NOMO-1 treated with dmso at 0.1 percent for 144 hours (cell line): ENCODE data around the gene EYA3.
A peak's percentile ranks its signal among the peaks of the same experiment; 100 is the strongest.

Source experiments
- DNase-seq: peaks from one replicate; lab custom pipeline; 2025; ENCODE audit not compliant: unreplicated experiment; lab: John Stamatoyannopoulos, UW

EYA3 gene

GRCh38 chr1:27941671-27942540, 146.5 kb downstream of the EYA3 start:
- no peak for DNase-seq

DNA sequence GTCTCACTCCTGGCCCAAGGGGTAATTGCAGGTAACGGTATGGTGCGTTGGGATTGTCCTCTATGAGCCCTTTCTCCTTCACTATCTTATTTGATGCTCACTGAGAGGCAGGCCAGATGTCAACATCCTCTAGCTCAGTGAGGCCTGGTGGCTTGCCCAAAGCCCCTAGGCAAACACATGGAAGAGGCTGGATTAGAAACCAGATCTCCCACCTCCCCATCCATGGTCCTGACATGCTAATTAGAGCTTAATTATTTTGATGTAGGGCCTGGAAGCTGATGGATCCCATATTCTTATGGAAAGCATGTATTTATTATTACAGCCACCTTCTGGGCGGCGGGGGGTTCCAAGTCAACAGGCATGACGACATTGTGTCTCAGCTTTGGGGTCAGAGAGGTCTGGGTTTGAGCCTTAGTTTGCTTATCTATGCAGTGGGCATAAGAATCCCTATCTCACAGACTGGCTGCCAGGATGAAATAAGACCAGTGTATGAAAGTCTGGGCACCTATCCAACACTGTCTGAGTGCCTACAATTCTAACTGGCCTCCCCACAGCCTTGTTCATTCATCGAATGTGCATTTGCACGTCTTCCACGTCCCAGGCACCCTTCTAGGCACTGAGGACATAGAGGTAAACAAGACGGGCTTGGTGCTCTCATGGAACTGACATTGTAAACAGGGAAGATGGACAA, 147.4 kb downstream of the EYA3 start:
- no peak for DNase-seq

DNA sequence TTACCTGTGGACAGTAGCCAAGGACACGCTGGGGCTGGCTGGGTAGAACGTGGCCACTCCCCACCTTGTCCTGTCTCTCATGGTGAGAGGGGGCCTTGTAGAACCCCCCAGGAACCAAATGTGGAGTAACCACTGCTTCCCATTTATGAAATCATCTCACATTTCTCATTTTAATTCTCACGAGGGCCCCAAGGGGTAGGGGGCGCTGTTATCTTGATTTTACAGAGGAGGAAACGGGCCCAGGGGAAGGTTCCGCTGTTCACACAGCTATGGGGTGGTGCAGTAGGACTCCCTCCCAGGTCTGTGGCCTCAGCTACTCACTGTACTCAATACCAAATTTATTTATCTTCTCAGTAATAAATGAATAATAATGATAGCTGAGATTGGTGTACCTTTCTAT, 148.1 kb downstream of the EYA3 start:
- peak; percentile 10 for DNase-seq

DNA sequence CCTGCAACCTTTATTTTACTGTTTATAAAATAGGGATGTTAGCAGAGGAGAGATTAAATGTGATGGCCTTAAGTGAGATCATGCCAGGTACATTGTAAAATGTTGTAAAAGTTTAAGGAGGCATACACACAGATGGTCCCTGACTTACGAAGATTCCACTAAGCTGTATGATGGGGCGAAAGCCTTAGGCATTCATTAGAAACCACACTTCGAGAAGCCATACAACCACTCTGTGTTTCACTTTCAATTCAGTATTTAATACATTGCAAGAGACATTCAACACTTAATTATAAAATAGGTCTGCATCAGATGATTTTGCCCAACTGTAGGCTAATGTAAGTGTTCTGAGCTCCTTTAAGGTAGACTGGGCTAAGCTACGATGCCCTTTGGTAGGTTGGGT, 149.9 kb downstream of the EYA3 start:
- no peak for DNase-seq

GRCh38 chr1:27937524-27937836, 150.9 kb downstream of the EYA3 start:
- no peak for DNase-seq

- DNase-seq = no peak
These were observed 152.0 kb downstream of the EYA3 start for GRCh38 chr1:27936370-27936769.

- no peak for DNase-seq
These were observed 152.7 kb downstream of the EYA3 start for GRCh38 chr1:27935721-27936120.

GRCh38 chr1:27934818-27935549, 153.4 kb downstream of the EYA3 start, which contains the start of gene SMPDL3B:
Gene SMPDL3B (plus strand): TSS chr1:27935000. CDS start chr1:27935184, 184 bp downstream.
- no peak for DNase-seq

GRCh38 chr1:27931759-27932158, 156.7 kb downstream of the EYA3 start:
- peak; percentile 82 for DNase-seq

GRCh38 chr1:27931184-27931583, 157.2 kb downstream of the EYA3 start:
- DNase-seq = no peak

- no peak for DNase-seq
These were observed 160.0 kb downstream of the EYA3 start for GRCh38 chr1:27928216-27928954.

- no peak for DNase-seq
These were observed 166.1 kb downstream of the EYA3 start for GRCh38 chr1:27922272-27922671.
